ENCODE measurements around the gene SULT2A1. TPM values are rescaled to one million over a fixed set of nuclear protein-coding genes. Genes with fewer than 3 reads are reported as not detected.
"Not testable (repeated sequence)": the region's sequence is repeated elsewhere in the genome, so short reads cannot be mapped to it uniquely, and the experiment has no call there.

Gene SULT2A1
- total RNA-seq, 2 experiments from 2014 or later = not detected

- ChIA-PET POLR2A (no interaction called here), CTCF (no interaction called here)
- H3K36me3 Mint-ChIP-seq (ENCODE audit: low read depth) = no peaks in the 10 kb centered on the region
- no peak overlapping the region for H3K27ac Mint-ChIP-seq
- H3K27me3 Mint-ChIP-seq = peaks cover 6% of the 10 kb centered on the region
- H3K4me3 Mint-ChIP-seq = no peak overlapping the region
- H3K9me3 Mint-ChIP-seq = peaks cover 2% of the 10 kb centered on the region
- DNase-seq = no peak
- no peaks in the 10 kb centered on the region for H3K4me1 Mint-ChIP-seq
These were observed 4.9 kb upstream of the SULT2A1 start for GRCh38 chr19:47890865-47891621.

DNA sequence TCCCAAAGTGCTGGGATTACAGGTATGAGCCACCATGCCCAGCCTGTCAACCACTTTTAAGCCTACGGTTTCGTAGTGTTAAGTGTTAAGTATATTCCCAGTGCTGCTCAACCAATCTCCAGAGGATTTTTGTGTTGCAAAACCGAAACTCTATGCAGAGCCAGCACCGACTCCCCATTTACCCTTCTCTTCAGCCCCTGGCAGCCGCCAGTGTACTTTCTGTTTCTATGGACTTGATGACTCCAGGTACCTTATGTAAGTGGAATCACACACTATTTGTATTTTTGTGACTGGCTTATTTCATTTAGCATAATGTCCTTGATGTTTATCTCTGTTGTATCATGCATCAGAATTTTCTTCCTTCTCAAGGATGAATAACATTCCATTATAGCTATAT lies 1.1 kb downstream of the SULT2A1 start:
- Mint-ChIP-seq H3K27ac (no peak overlapping the region), H3K9me3 (no peaks in the 10 kb centered on the region), H3K36me3 (ENCODE audit: low read depth) (no peaks in the 10 kb centered on the region), H3K4me3 (no peak overlapping the region), H3K4me1 (no peaks in the 10 kb centered on the region), H3K27me3 (peaks cover 11% of the 10 kb centered on the region)
- ChIA-PET CTCF (no interaction called here), POLR2A (no interaction called here)
- no peak for DNase-seq

GRCh38 chr19:47882890-47883289 lies 3.2 kb downstream of the SULT2A1 start:
- Mint-ChIP-seq H3K27me3 (peaks cover 14% of the 10 kb centered on the region), H3K27ac (no peak overlapping the region), H3K4me1 (no peaks in the 10 kb centered on the region), H3K9me3 (peaks cover 4% of the 10 kb centered on the region), H3K36me3 (ENCODE audit: low read depth) (no peaks in the 10 kb centered on the region), H3K4me3 (no peak overlapping the region)
- ChIA-PET POLR2A (no interaction called here), CTCF (no interaction called here)
- no peak for DNase-seq

DNA sequence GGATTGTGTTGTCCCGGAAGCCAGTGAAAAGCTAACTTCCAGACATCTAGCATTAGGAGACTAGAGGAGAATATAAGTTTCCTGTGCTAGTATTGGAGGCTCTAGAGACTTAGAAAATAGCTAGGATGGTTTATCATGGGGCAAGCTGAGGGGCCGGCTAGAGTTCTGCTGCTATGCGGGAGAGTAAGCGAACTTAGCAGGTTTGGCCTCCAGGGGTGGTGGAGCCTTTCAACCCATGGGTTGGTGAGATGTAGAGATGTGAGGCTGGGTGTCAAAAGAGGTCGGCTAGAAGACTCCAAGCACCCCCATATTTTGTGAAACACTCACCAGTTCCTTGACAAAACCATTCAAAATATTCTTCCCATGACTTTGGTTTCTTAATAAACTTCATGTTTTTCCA lies 4.4 kb downstream of the SULT2A1 start:
- CTCF ChIA-PET = no interaction called here
- no peaks in the 10 kb centered on the region for H3K4me1 Mint-ChIP-seq
- H3K27me3 Mint-ChIP-seq = peaks cover 11% of the 10 kb centered on the region
- no peak overlapping the region for H3K27ac Mint-ChIP-seq
- H3K36me3 Mint-ChIP-seq (ENCODE audit: low read depth) = no peaks in the 10 kb centered on the region
- POLR2A ChIA-PET = interaction anchor here (0.5 kb wide), 1 partner anchor 498 kb away, joined by 3 read pairs; no protein-coding TSS in a partner anchor
- H3K9me3 Mint-ChIP-seq = peaks cover 4% of the 10 kb centered on the region
- DNase-seq = no peak
- H3K4me3 Mint-ChIP-seq = no peak overlapping the region

GRCh38 chr19:47879385-47879784 lies 6.7 kb downstream of the SULT2A1 start:
- not testable (repeated sequence) for H3K27me3 Mint-ChIP-seq

DNA sequence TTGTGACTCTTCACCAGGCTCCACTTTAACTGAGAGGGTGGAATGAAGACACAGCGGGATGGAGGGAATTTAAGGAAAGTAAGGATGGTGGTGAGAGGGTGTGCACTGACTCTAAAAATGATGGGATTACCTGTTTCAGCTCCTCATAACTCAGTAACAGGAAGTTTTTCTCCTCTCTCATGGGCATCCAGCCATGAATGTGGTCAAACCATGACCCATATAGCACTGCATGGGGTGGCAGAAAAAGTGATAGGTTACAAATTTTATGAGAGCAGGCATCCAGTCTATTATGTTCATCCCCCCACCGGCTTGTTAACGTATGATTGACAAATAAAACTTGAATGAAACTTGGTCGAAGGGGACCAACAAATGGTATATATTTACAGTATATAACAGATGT lies 7.2 kb downstream of the SULT2A1 start:
- peaks cover 3% of the 10 kb centered on the region for H3K27me3 Mint-ChIP-seq
- ChIA-PET CTCF (interaction anchor here (1.0 kb wide), 1 partner anchor 10 kb away, joined by 8 read pairs; no protein-coding TSS in a partner anchor), POLR2A (no interaction called here)
- no peaks in the 10 kb centered on the region for H3K36me3 Mint-ChIP-seq (ENCODE audit: low read depth)
- H3K4me1 Mint-ChIP-seq = no peaks in the 10 kb centered on the region
- peaks cover 4% of the 10 kb centered on the region for H3K9me3 Mint-ChIP-seq
- H3K27ac Mint-ChIP-seq = no peak overlapping the region
- no peak overlapping the region for H3K4me3 Mint-ChIP-seq
- no peak for DNase-seq

More at GRCh38 chr19:47879385-47879784, 6.7 kb downstream of the SULT2A1 start:
- H3K4me1 Mint-ChIP-seq; H3K27ac Mint-ChIP-seq; POLR2A ChIA-PET; H3K4me3 Mint-ChIP-seq; H3K36me3 Mint-ChIP-seq (ENCODE audit: low read depth); DNase-seq; H3K9me3 Mint-ChIP-seq: not testable (repeated sequence)
- CTCF ChIA-PET = interaction anchor here (1.0 kb wide), 1 partner anchor 10 kb away, joined by 8 read pairs; no protein-coding TSS in a partner anchor

DNA sequence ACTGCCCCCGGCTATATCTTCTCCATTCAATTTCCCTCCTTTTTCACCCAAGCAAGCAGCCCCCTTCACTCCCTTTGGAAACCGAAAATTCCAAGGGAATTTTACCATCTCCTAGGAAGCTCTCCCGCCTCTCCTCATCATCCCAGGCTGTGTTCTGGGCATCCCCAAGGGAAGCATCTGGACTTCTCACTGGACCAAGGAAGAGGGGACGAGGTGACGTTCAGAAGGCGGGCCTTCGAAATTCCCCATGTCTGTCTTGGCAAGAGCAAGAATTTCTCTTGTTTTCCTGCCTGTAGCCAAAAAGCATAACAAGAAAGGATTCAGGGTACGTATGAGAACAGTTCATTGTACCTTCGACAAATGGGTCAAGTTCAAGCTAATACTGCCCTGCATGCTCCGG lies 20.9 kb downstream of the SULT2A1 start:
- H3K4me3 Mint-ChIP-seq = no peak overlapping the region
- peaks cover 10% of the 10 kb centered on the region for H3K27me3 Mint-ChIP-seq
- H3K27ac Mint-ChIP-seq = no peak overlapping the region
- H3K36me3 Mint-ChIP-seq (ENCODE audit: low read depth) = no peaks in the 10 kb centered on the region
- no peak for DNase-seq
- H3K9me3 Mint-ChIP-seq = no peaks in the 10 kb centered on the region
- peaks cover 2% of the 10 kb centered on the region for H3K4me1 Mint-ChIP-seq
- CTCF ChIA-PET = interaction anchor here (0.5 to 0.8 kb wide), 2 partner anchors 9 to 1533 kb away, joined by 3 to 4 read pairs; no protein-coding TSS in a partner anchor
- POLR2A ChIA-PET = no interaction called here

- ChIA-PET POLR2A (no interaction called here), CTCF (interaction anchor here (0.7 to 2.9 kb wide), 12 partner anchors 9 to 249 kb away, joined by 3 to 11 read pairs (median 4); no protein-coding TSS in a partner anchor)
- H3K27me3 Mint-ChIP-seq = peaks cover 10% of the 10 kb centered on the region
- H3K27ac Mint-ChIP-seq = no peak overlapping the region
- DNase-seq = peak; percentile 82
- no peaks in the 10 kb centered on the region for H3K9me3 Mint-ChIP-seq
- no peaks in the 10 kb centered on the region for H3K4me1 Mint-ChIP-seq
- H3K36me3 Mint-ChIP-seq (ENCODE audit: low read depth) = no peaks in the 10 kb centered on the region
- H3K4me3 Mint-ChIP-seq = no peak overlapping the region
These were observed 22.6 kb downstream of the SULT2A1 start for GRCh38 chr19:47863514-47863936.

- no peak for DNase-seq
- ChIA-PET CTCF (no interaction called here), POLR2A (no interaction called here)
- Mint-ChIP-seq H3K9me3 (no peaks in the 10 kb centered on the region), H3K27ac (no peak overlapping the region), H3K4me1 (no peaks in the 10 kb centered on the region), H3K27me3 (peaks cover 10% of the 10 kb centered on the region), H3K4me3 (no peak overlapping the region), H3K36me3 (ENCODE audit: low read depth) (no peaks in the 10 kb centered on the region)
These were observed 24.5 kb downstream of the SULT2A1 start for GRCh38 chr19:47861630-47862029.

DNA sequence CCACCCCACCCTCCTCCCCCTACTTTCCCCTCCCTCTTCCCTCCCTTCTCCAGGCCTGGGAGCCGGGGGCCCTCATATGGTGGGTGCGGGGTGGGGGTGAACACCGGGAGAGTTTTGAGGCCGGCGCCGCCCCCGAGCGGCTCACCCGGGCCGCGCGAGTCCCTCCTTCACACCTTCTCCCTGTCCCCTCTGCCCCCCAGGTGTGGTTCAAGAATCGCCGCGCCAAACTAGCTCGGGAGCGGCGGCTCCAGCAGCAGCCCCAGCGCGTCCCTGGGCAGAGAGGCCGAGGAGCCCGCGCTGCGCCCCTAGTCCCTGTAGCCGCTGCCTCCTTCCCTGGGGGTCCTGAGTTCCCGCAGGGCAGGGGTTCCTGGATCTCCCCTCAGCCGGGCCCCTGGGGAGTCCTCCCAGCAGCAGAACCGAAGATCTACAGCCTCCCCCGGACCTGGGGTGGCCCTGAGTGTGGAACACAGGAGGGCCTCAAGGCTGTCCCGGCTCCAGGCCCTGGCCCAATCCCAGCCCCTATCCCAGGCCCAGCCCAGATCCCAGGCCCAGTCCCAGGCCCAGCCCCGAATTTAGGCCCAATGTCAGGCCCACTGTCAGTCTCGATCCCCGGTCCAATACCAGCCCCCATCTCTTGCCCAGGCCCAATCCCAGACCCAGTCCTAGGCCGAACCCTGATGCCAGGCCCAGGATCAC lies 25.4 kb downstream of the SULT2A1 start:
- ChIA-PET POLR2A (no interaction called here), CTCF (no interaction called here)
- Mint-ChIP-seq H3K4me1 (no peaks in the 10 kb centered on the region), H3K4me3 (no peak overlapping the region), H3K27me3 (peaks cover 13% of the 10 kb centered on the region), H3K9me3 (no peaks in the 10 kb centered on the region), H3K27ac (no peak overlapping the region), H3K36me3 (ENCODE audit: low read depth) (no peaks in the 10 kb centered on the region)
- DNase-seq = no peak

- H3K4me3 Mint-ChIP-seq; H3K9me3 Mint-ChIP-seq; H3K27me3 Mint-ChIP-seq; POLR2A ChIA-PET; H3K4me1 Mint-ChIP-seq; H3K27ac Mint-ChIP-seq; DNase-seq; H3K36me3 Mint-ChIP-seq (ENCODE audit: low read depth); CTCF ChIA-PET: not testable (repeated sequence)
These were observed 26.3 kb downstream of the SULT2A1 start for GRCh38 chr19:47859838-47860237.

GRCh38 chr19:47858646-47859285 lies 27.3 kb downstream of the SULT2A1 start, which contains the start of gene TPRX2:
TPRX2 (plus strand) TSS chr19:47859235; CDS start chr19:47859247, 12 bp downstream.
- H3K36me3 Mint-ChIP-seq (ENCODE audit: low read depth); POLR2A ChIA-PET; CTCF ChIA-PET; DNase-seq; H3K4me3 Mint-ChIP-seq; H3K9me3 Mint-ChIP-seq; H3K27ac Mint-ChIP-seq; H3K4me1 Mint-ChIP-seq: not testable (repeated sequence)
- H3K27me3 Mint-ChIP-seq = peaks cover 12% of the 10 kb centered on the region

- H3K4me3 Mint-ChIP-seq; H3K27ac Mint-ChIP-seq; H3K36me3 Mint-ChIP-seq (ENCODE audit: low read depth); H3K9me3 Mint-ChIP-seq; POLR2A ChIA-PET; H3K4me1 Mint-ChIP-seq; DNase-seq; CTCF ChIA-PET: not testable (repeated sequence)
- H3K27me3 Mint-ChIP-seq = peaks cover 11% of the 10 kb centered on the region
These were observed 27.9 kb downstream of the SULT2A1 start for GRCh38 chr19:47858231-47858630.
